Measurements from ENCODE around the gene NECAB2.

Gene NECAB2

DNA sequence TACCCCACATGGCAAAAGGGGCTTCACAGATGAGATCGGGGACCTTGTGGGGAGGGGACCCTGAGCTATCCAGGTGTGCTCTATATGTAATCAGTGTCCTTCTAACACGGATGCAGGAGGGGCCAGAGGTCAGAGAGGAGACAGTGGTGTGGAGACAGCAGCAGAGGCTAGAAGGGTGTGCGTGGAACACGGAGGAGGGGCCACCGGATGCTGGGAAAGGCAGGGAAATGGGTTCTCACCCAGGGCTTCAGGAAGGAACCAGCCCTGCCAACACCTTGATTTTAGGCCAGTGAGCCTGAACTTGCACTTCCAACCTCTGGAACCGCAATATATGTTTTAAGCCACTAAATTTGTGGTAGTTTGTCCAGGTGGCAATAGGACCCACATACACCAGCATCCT lies 79.2 kb downstream of the NECAB2 start:
- DNase-seq: no peak

GRCh38 chr16:84047626-84048025 lies 79.6 kb downstream of the NECAB2 start:
- no peak for DNase-seq

- no peak for DNase-seq
Observed at GRCh38 chr16:84048270-84048669, 80.2 kb downstream of the NECAB2 start.

GRCh38 chr16:84048871-84049270 lies 80.8 kb downstream of the NECAB2 start:
- no peak for DNase-seq

DNA sequence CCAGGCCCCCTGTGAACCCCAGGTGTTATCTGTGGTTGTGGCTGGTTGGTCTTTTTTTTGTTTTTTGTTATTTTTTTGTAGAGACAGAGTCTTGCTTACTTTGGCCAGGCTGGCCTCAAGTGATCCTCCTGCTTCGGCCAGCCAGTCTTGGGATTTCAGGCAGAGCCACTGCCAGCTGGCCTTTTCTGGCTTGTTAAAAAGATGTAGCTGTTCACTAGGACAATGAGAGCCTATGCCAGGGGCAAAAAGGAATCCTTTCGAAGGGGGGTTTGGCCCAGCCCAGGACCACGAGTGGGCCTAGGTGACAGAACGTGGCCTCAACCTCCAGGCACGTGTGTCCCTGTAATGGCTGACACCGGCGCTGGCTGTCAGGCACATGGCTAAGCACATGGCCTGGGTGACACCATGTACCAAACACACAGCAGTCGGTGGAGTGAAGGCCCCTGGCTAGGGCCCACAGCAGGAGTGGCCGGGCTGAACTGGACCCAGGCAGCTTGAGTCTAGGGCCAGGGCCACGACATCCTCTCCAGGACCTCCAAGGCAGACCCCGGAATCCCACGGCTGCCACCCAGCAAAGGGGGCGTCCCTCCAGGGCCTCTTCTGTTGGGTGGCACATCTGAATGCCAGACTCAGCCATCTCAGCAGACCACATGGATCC lies 81.5 kb downstream of the NECAB2 start:
- no peak for DNase-seq

GRCh38 chr16:84050316-84050715 lies 82.3 kb downstream of the NECAB2 start:
- no peak for DNase-seq

- DNase-seq: no peak
Observed at GRCh38 chr16:84052071-84052622, 84.1 kb downstream of the NECAB2 start.

Measured in activated CD4-positive, alpha-beta T cell treated with anti-CD3 and anti-CD28 coated beads, Interleukin-10, Interleukin-2, amounts not matched to agents 100 ng/mL and 50 ng/mL, durations not matched to agents 16 hours and 8 hours (primary cell).